HepG2 (cell line): ENCODE measurements around the gene LRRC27. TPM values are rescaled to one million over a fixed set of nuclear protein-coding genes. Genes with fewer than 3 reads are reported as not detected.

Experiments
- ARID2 ChIP-seq: sonication (generic); formaldehyde crosslinking; IDR thresholded peaks from 2 replicates; pipeline ENCODE4 v1.8.1; 2022; ENCODE audit warnings: mild to moderate bottlenecking, missing genetic modification reagents, borderline replicate concordance
- EED ChIP-seq: sonication (generic); formaldehyde crosslinking; IDR thresholded peaks from 2 replicates; pipeline ENCODE4 v1.5.0; 2020; ENCODE audit warnings: mild to moderate bottlenecking, missing genetic modification reagents
- ESRRA ChIP-seq: sonication (generic); formaldehyde crosslinking; IDR thresholded peaks from 2 replicates; pipeline ENCODE4 v1.5.1; 2020; ENCODE audit warnings: mild to moderate bottlenecking, low read depth, missing genetic modification reagents
- FOSL1 ChIP-seq: sonication (generic); formaldehyde crosslinking; IDR thresholded peaks from 2 replicates; pipeline ENCODE4 v1.9.0; 2021; ENCODE audit warnings: missing genetic modification reagents, borderline replicate concordance
- HOXA9 ChIP-seq: sonication (generic); formaldehyde crosslinking; IDR thresholded peaks from 2 replicates; pipeline ENCODE4 v1.8.1; 2022; ENCODE audit warnings: missing genetic modification reagents, mild to moderate bottlenecking, moderate library complexity, borderline replicate concordance
- ISX ChIP-seq: sonication (generic); formaldehyde crosslinking; conservative IDR thresholded peaks from 2 replicates; pipeline ENCODE4 v1.5.0; 2020; ENCODE audit warnings: missing genetic modification reagents
- KDM4B ChIP-seq: sonication (generic); formaldehyde crosslinking; IDR thresholded peaks from 2 replicates; pipeline ENCODE4 v1.4.0; 2020; ENCODE audit warnings: missing genetic modification reagents
- MIER2 ChIP-seq: IDR thresholded peaks from 2 replicates; pipeline ENCODE4 v1.6.1; 2016; ENCODE audit warnings: missing biosample characterization, missing genetic modification reagents
- MIXL1 ChIP-seq: IDR thresholded peaks from 2 replicates; pipeline ENCODE4 v1.6.1; 2016
- MTF2 ChIP-seq: sonication (generic); formaldehyde crosslinking; IDR thresholded peaks from 2 replicates; pipeline ENCODE4 v1.5.0; 2020; ENCODE audit warnings: missing genetic modification reagents, borderline replicate concordance
- NCOA1 ChIP-seq: sonication (generic); formaldehyde crosslinking; IDR thresholded peaks from 2 replicates; pipeline ENCODE4 v1.9.0; 2021; ENCODE audit warnings: missing genetic modification reagents
- ONECUT2 ChIP-seq: sonication (generic); formaldehyde crosslinking; IDR thresholded peaks from 2 replicates; pipeline ENCODE4 v1.4.0; 2020; ENCODE audit warnings: missing genetic modification reagents
- RFX3 ChIP-seq: IDR thresholded peaks from 2 replicates; pipeline ENCODE4 v1.6.1; 2016; ENCODE audit warnings: missing biosample characterization, missing genetic modification reagents
- SYNCRIP ChIP-seq: fragments of 200-400 bp; formaldehyde crosslinking; IDR thresholded peaks from 2 replicates; pipeline ENCODE4 v1.6.1; 2018; ENCODE audit warnings: mild to moderate bottlenecking, low read depth, low read length; ENCODE audit not compliant: insufficient read depth
- TEAD2 ChIP-seq: sonication (generic); formaldehyde crosslinking; IDR thresholded peaks from 2 replicates; pipeline ENCODE4 v1.9.0; 2021; ENCODE audit warnings: missing genetic modification reagents
- TOPORS ChIP-seq: sonication (generic); formaldehyde crosslinking; IDR thresholded peaks from 2 replicates; pipeline ENCODE4 v1.8.0; 2023; ENCODE audit warnings: mild to moderate bottlenecking, missing genetic modification reagents
- YY1 ChIP-seq: IDR thresholded peaks from 2 replicates; pipeline ENCODE4 v1.6.1; 2011; ENCODE audit warnings: low read length, low read depth, moderate library complexity, mild to moderate bottlenecking; ENCODE audit not compliant: insufficient read depth, insufficient replicate concordance
- ZBTB20 ChIP-seq: sonication (generic); formaldehyde crosslinking; IDR thresholded peaks from 2 replicates; pipeline ENCODE4 v1.8.1; 2023; ENCODE audit warnings: missing genetic modification reagents, low read depth, mild to moderate bottlenecking, borderline replicate concordance
- ZKSCAN8 ChIP-seq: IDR thresholded peaks from 2 replicates; pipeline ENCODE4 v1.6.1; 2016; ENCODE audit warnings: borderline replicate concordance, missing genetic modification reagents, missing compliant biosample characterization
- ZNF143 ChIP-seq: sonication (generic); formaldehyde crosslinking; IDR thresholded peaks from 2 replicates; pipeline ENCODE4 v1.4.0; 2020; ENCODE audit warnings: missing genetic modification reagents
- ZNF230 ChIP-seq: sonication (generic); formaldehyde crosslinking; IDR thresholded peaks from 2 replicates; pipeline ENCODE4 v1.4.0; 2020; ENCODE audit warnings: mild to moderate bottlenecking, missing genetic modification reagents
- ZNF264 ChIP-seq: sonication (generic); formaldehyde crosslinking; IDR thresholded peaks from 2 replicates; pipeline ENCODE4 v1.4.0; 2020; ENCODE audit warnings: missing genetic modification reagents
- ZNF274 ChIP-seq: sonication (generic); formaldehyde crosslinking; IDR thresholded peaks from 2 replicates; pipeline ENCODE4 v1.5.1; 2020; ENCODE audit warnings: mild to moderate bottlenecking, missing genetic modification reagents
- ZSCAN22 ChIP-seq: sonication (generic); formaldehyde crosslinking; IDR thresholded peaks from 2 replicates; pipeline ENCODE4 v1.4.0; 2020; ENCODE audit warnings: mild to moderate bottlenecking, missing genetic modification reagents
- ZSCAN31 ChIP-seq: sonication (generic); formaldehyde crosslinking; IDR thresholded peaks from 2 replicates; pipeline ENCODE4 v1.5.0; 2020; ENCODE audit warnings: low read depth, mild to moderate bottlenecking, missing genetic modification reagents
- polyA plus RNA-seq, 8 experiments: library from polyadenylated mRNA; depleted of rRNA in 3 of 8; stranded (reverse) in 7 of 8; unstranded in 1 of 8; fragments of >200 nt; fragmentation: Illumina TruSeq in 4 of 8; extraction: Trizol in 4 of 8; gene quantifications; 2 replicates each; pipeline versions ENCODE4 v1.2.1 to v1.2.3, GENCODE V29; 2011 to 2016; ENCODE audit warnings: low read depth in 4 of 8, missing spikeins in 1 of 8, mixed read lengths in 1 of 8; ENCODE audit not compliant: insufficient read depth in 1 of 8
- total RNA-seq, 5 experiments: library from RNA; depleted of rRNA; stranded (reverse); fragments of >200 nt; fragmentation: Illumina TruSeq; extraction: Trizol; gene quantifications; 2 replicates each; pipeline ENCODE4 v1.2.3, GENCODE V29; 2016; ENCODE audit warnings: low read depth in 1 of 5
- TF ChIP-seq, protein P1 (sequence below): sonication (generic); formaldehyde crosslinking; IDR thresholded peaks from 2 replicates; pipeline ENCODE4 v1.5.0; 2020; ENCODE audit warnings: mild to moderate bottlenecking, missing genetic modification reagents
- TF ChIP-seq, protein P2 (sequence below): sonication (generic); formaldehyde crosslinking; IDR thresholded peaks from 2 replicates; pipeline ENCODE4 v1.4.0; 2020; ENCODE audit warnings: mild to moderate bottlenecking, missing genetic modification reagents

LRRC27 gene
- total and polyA plus RNA-seq, 2 of the 13 experiments (the other 11 are each of a cell fraction or from before 2014, with no cell fraction given), result 4.2 to 4.6 TPM

DNA sequence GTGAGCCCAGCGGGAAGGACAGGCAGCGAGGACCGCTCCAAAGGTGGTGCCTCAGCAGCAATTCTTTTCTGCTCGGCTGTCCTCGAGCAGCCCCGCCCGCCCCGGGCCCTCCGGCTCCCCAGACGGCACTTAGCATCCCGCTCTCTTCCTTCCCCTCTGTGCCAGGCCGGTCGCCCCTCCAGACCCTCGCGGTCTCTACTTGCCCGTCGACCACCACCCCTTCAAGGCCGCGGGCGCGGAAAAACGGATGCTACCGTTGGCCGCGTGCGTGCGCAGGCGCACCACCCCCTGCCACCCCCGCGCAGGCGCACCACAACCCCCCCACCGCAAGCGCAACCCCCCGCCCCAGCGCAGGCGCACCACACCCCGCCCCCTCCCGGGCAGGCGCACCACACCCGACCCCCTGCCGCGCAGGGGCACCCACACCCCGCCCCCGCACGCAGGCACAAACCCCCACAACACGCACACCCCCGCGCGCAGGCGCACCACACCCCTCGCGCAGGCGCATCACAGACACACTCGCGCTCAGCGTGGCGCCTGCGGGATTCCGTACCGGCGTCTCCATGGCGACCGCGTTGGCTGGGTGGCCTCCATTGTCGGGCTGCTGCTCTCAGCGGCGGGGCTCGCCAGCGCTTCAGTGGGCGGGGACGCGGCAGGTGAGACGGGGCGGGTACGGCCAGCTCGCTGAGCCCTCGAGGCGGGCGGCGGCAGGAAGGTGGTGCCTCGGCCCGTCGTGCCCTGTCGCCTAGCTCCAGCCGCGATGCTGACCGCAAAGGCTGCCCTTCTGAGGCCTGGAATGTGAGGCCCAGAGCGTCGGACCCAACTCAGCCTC lies at the start of gene LRRC27 (continued):
- TF ChIP-seq ZKSCAN8 (CRISPR knock-in tag) (no peak), NCOA1 (CRISPR knock-in tag) (no peak), HOXA9 (CRISPR knock-in tag) (no peak; the same call in 1 of the 2 replicates), MTF2 (CRISPR knock-in tag) (no peak), YY1 (peak; percentile 94), TOPORS (CRISPR knock-in tag) (no peak; the same call in 1 of the 2 replicates), SYNCRIP (no peak), KDM4B (CRISPR knock-in tag) (no peak), ONECUT2 (CRISPR knock-in tag) (no peak), EED (peak; percentile 90), MIER2 (no peak), ESRRA (CRISPR knock-in tag) (no peak), TEAD2 (no peak), ZNF274 (peak; percentile 56; the same call in 1 of the 2 replicates), ZNF230 (peak; percentile 75), RFX3 (CRISPR knock-in tag) (peak; percentile 97), ZSCAN31 (0 out of 2 replicates have a peak, but pooled peaks have one; percentile 35), ZNF143 (CRISPR knock-in tag) (no peak), ISX (CRISPR knock-in tag) (no peak), ZBTB20 (CRISPR knock-in tag) (peak; percentile 32; the same call in 1 of the 2 replicates), ZNF264 (CRISPR knock-in tag) (no peak; the same call in 1 of the 2 replicates), ZSCAN22 (no peak), MIXL1 (CRISPR knock-in tag) (no peak), ARID2 (CRISPR knock-in tag) (no peak), FOSL1 (CRISPR knock-in tag) (no peak)
- TF ChIP-seq, protein P1, sequence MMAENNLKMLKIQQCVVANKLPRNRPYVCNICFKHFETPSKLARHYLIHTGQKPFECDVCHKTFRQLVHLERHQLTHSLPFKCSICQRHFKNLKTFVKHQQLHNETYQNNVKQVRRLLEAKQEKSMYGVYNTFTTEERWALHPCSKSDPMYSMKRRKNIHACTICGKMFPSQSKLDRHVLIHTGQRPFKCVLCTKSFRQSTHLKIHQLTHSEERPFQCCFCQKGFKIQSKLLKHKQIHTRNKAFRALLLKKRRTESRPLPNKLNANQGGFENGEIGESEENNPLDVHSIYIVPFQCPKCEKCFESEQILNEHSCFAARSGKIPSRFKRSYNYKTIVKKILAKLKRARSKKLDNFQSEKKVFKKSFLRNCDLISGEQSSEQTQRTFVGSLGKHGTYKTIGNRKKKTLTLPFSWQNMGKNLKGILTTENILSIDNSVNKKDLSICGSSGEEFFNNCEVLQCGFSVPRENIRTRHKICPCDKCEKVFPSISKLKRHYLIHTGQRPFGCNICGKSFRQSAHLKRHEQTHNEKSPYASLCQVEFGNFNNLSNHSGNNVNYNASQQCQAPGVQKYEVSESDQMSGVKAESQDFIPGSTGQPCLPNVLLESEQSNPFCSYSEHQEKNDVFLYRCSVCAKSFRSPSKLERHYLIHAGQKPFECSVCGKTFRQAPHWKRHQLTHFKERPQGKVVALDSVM (CRISPR knock-in tag), result peak; percentile 47; the same call in 1 of the 2 replicates
- TF ChIP-seq, protein P2, sequence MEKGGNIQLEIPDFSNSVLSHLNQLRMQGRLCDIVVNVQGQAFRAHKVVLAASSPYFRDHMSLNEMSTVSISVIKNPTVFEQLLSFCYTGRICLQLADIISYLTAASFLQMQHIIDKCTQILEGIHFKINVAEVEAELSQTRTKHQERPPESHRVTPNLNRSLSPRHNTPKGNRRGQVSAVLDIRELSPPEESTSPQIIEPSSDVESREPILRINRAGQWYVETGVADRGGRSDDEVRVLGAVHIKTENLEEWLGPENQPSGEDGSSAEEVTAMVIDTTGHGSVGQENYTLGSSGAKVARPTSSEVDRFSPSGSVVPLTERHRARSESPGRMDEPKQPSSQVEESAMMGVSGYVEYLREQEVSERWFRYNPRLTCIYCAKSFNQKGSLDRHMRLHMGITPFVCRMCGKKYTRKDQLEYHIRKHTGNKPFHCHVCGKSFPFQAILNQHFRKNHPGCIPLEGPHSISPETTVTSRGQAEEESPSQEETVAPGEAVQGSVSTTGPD, result no peak
